H54 (cell line): ENCODE data around the gene TRIM60.
"Not testable (repeated sequence)": the region's sequence is repeated elsewhere in the genome, so short reads cannot be mapped to it uniquely, and the experiment has no call there.

Experiments
- DNase-seq: peaks from one replicate; pipeline ENCODE4 v3.0.0; 2011; ENCODE audit warnings: low spot score, mixed read lengths; ENCODE audit not compliant: insufficient read length
- FAIRE-seq: peaks from 3 replicates; lab custom pipeline; 2011; peaks lifted over from hg19 to GRCh38; lab: Jason Lieb, UNC
- POLR2A ChIP-seq: IDR thresholded peaks from 2 replicates; pipeline ENCODE4 v1.6.1; 2011; ENCODE audit warnings: low read depth, mild to moderate bottlenecking, low read length

TRIM60 gene

DNA sequence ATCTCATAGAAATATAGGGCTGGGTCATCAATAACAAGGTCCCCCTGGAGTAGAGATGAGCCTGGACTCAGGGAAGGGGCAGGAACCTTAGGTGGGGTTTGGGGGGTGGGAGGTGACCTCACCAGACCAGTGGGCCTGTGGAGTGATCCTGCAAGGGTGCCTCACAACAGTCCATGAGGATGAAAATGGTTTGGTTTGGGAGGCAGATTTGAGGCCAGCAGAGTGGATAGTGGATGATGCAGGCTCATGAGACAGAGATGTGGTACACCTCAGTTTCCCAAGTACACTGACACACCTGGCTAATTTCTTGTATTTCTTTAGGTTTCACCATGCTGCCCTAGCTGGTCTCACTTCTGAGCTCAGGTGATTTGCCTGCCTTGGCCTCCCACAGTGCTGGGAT, 18.1 kb upstream of the TRIM60 start:
- TF ChIP-seq POLR2A, result no peak
- no peak for DNase-seq
- FAIRE-seq, result no peak

DNA sequence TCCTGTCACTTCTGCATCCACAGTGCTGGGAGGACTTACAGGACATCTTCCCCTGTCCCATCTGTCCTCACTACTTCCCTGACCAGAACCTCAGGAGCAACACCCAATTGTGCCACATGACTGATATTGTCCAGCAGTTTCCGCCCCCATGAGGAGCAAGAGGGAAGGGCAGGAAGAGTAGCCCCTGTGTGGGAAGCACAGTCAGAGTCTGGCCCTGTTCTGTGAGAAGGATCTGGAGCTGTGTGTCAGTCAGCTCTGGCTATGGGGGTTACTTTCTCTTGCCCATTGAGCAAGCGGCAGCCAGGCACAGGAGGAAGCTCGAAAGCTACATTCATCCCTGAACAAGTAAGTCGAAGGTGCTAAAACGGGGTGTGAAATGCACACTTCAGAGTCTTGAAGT, 14.8 kb upstream of the TRIM60 start:
- DNase-seq (no peak), FAIRE-seq (no peak)
- no peak for TF ChIP-seq POLR2A

DNA sequence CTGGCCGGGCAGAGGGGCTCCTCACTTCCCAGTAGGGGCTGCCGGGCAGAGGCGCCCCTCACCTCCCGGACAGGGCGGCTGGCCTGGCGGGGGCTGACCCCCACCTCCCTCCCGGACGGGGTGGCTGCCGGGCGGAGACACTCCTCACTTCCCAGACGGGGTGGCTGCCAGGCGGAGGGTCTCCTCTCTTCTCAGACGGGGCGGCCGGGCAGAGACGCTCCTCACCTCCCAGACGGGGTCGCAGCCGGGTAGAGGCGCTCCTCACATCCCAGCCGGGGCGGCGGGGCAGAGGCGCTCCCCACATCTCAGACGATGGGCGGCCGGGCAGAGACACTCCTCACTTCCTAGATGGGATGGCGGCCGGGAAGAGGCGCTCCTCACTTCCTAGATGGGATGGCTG, 11.8 kb upstream of the TRIM60 start:
- FAIRE-seq, DNase-seq: not testable (repeated sequence)

DNA sequence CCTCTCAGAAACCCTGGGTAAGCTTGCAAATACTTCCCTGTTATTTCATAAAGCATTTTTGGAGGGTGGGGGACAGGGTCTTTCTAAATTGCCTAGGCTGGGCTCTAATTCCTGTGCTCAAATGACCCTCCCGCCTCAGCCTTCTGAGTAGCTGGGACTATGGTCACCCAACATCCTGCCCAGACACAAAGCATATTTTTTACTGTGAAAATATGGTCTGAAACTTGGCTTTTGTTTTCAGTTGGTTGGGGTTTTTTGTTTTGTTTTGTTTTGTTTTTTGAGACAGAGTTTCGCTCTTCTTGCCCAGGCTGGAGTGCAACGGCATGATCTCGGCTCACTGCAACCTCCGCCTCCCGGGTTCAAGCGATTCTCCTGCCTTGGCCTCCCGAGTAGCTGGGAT, 6.0 kb upstream of the TRIM60 start:
- not testable (repeated sequence) for FAIRE-seq, DNase-seq

DNA sequence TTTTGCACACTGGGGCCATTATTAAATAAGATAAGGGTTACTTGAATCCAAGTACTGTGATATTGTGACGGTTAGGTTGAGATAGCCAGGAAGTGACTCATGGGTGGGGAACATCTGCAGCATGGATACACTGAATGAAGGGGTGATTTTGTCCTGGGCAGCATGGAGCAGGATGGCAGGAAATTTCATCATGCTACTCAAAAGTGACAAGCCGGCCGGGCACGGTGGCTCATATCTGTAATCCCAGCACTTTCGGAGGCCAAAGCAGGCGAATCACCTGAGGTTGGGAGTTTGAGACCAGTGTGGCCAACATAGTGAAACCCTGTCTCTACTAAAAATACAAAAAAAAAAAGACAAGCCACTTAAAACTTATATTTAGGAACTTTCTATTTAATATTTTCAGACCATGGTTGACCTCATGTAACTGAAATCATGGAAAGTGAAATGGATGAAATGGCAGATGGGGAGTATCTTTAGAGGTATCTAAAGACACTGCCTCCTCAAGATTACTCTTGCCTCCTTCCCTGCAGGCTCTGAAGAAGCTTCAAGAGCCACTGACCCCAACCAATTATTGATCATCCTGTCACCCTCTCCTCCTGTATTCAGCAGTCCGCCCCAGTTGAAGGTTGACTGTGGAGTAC, 3.9 kb upstream of the TRIM60 start:
- no peak for DNase-seq
- no peak for TF ChIP-seq POLR2A
- no peak for FAIRE-seq

DNA sequence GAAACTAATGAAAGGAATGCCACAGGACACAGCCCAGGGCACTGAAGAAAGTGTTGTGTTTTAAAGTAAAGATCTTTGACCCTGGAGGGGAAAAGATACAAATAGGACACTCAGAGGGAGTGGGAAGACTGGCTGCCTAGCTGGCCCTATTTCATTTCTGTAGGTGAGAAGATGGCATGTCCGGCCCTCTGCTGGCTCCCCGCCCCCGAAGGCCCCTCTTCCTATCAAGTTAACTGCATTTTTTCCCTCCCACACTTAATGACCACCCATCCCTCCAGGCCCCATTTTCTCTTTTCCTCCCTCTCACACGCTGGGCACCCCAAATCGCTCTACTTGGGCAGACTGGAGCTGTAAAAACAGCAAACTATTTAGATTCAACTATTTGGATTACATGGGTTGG, 16.4 kb downstream of the TRIM60 start:
- no peak for DNase-seq
- no peak for FAIRE-seq
- no peak for TF ChIP-seq POLR2A

DNA sequence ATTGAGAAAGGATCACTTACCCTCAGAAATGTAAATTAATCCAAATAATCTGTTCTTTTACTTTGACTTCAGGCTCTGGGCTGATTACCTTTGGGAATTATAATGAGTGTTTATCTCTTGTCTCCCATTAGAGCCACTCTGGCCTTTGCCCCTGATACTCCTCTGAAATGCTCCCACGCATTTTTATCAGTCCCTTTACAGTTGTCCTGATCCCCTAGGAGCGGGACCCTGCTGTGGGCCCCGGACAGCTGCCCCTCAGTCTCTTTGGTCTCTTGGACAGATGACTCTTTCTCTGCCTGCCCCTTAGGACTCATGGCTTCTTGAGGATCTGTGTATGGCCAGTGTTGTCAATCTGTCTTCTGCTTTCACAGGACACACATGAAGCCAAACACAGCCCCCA, 20.8 kb downstream of the TRIM60 start:
- DNase-seq (no peak), FAIRE-seq (no peak)
- TF ChIP-seq POLR2A, result no peak

DNA sequence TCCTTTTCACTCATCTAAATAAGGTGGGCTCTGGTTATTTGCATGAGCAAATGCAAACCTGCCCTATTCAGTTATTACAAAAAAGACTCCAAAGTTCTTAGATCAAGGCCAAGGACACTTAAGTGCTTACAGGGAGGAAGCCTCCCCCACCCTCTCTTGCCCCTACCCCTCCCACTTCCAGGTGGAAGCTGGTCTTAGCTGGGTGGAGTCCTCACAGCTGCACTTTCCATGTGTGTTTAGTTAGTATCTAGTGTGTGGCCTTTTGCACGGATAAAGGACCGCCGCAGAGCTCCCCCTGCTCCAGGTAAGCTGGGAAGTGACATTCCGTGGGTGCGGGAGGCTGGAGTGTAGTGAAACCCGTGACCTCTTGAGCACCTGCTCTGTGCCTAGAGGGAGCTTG, 21.8 kb downstream of the TRIM60 start, which contains the start of gene TRIM75:
Gene TRIM75, plus strand, starts transcription at position 222 of the 400 bp plus-strand sequence. CDS start 5,282 bp downstream, outside the sequence.
- DNase-seq, result no peak
- TF ChIP-seq POLR2A, result no peak
- no peak for FAIRE-seq

DNA sequence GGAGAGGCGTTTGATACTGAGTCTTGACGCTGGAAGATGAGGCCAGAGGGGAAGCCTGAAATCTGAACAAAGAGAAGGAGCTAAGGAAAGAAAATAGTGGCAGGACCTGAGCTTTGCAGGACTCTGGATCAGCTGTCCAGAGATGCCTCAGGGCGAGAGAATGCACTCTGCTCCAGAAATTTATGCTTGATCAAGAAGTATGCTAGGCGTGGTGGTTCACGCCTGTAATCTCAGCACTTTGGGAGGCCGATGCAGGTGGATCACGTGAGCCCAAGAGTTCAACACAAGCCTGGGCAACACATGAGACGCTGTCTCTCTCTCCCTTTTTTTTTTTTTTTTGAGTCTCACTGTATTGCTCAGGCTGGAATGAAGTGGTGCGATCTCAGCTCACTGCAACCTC, 23.8 kb downstream of the TRIM60 start:
- TF ChIP-seq POLR2A, result no peak
- FAIRE-seq, result no peak
- DNase-seq, result no peak

DNA sequence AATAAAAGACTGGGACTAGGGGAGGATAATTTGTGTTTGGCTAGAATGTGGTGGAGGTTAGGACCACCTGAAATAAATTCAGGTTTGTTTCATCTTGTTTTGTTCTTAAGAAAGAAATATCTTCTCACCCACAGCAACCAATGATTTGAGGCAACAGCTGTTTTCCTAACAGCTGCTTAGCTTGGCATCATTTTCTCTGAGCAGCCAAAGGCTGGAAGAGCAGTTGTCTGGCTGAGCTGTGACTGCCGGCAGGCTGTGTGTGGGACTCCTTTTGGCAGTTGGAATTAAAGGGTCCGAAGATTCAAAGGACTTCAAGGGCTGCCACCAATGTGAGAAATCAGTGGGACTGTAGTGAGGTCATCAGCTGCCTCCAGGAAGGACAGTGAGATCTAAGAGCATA, 26.9 kb downstream of the TRIM60 start:
- no peak for TF ChIP-seq POLR2A
- no peak for DNase-seq
- FAIRE-seq, result no peak

DNA sequence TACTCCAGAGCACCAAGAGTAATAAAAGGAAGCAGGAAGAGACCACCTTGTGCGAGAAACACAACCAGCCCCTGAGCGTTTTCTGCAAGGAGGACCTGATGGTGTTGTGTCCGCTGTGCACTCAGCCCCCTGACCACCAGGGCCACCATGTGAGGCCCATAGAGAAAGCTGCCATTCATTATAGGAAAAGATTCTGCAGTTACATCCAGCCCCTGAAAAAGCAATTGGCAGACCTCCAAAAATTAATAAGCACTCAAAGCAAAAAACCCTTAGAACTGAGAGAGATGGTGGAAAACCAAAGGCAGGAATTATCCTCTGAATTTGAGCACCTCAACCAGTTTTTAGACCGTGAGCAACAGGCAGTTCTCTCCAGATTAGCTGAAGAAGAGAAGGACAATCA, 27.6 kb downstream of the TRIM60 start:
- no peak for FAIRE-seq
- TF ChIP-seq POLR2A, result no peak
- no peak for DNase-seq

DNA sequence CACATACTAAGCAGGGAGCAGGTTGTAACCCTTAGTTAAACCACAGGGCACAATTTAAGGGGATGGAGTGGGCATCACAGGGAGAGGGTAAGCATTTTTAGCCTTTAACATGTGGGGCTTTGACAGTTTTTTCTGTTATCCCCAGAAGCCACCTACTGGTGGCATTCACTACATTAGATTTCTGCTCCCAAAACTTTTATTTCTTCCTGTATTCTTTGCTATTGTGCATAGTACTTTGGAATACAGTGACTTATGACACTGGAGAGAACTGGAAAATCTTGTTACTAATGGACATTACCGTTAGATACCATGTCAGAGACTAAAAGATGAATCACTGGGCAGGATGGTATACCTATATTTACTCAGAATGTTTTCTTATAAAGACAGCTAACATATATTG, 29.1 kb downstream of the TRIM60 start:
- TF ChIP-seq POLR2A, result no peak
- DNase-seq, result no peak
- no peak for FAIRE-seq

DNA sequence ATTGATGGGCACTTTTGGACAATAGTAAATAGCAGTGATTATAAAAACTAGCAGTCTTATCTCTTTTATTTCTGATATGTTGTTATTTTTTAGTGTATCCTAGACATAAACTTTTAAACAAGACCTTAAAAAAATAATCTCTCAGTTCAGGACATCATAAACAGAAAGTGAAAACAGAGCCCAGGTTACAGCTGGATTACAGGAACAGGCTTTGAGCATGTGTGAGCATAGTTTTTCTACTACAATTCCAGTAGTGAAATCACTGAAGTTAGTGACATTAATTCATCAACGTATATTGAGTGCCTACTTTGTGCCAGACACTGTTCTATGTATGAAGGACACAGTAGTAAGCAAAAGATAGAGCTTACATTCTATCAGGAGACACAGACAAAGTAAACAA, 38.8 kb downstream of the TRIM60 start:
- FAIRE-seq (no peak), DNase-seq (no peak)
- TF ChIP-seq POLR2A, result no peak

DNA sequence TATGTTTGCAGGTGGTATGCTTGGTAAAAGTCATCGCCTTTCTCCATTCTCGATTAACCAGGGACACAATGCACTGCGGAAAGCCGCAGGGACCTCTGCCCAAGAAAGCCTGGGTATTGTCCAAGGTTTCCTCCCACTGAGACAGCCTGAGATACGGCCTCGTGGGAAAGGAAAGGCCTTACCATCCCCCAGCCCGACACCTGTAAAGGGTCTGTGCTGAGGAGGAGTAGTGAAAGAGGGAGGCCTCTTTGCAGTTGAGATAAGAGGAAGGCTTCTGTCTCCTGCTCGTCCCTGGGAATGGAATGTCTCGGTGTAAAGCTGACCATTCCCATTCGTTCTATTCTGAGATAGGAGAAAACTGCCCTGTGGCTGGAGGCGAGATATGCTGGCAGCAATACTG, 41.5 kb downstream of the TRIM60 start:
- DNase-seq, FAIRE-seq: not testable (repeated sequence)

DNA sequence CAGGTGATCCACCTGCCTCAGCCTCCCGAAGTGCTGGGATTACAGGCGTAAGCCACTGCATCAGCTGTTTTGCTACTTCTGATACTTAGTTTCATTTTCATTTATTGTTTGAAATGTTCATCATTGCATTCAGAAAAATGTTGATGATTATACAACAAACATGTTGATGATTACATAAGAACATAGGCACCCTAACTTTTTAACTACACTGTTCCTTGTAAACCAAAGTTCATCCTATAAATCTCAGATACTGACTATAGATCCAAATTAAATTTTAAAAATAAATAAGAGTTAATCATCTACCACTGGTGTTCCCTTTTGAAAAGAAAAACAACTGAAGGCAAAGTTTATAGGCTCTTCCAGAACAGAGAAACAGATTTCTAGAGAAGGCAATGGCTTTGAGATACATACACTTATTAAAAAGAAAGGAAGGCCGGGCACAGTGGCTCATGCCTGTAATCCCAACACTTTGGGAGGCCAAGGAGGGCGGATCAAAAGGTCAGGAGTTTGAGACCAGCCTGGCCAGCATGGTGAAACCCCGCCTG, 45.3 kb downstream of the TRIM60 start:
- no peak for TF ChIP-seq POLR2A
- FAIRE-seq, result no peak
- no peak for DNase-seq

DNA sequence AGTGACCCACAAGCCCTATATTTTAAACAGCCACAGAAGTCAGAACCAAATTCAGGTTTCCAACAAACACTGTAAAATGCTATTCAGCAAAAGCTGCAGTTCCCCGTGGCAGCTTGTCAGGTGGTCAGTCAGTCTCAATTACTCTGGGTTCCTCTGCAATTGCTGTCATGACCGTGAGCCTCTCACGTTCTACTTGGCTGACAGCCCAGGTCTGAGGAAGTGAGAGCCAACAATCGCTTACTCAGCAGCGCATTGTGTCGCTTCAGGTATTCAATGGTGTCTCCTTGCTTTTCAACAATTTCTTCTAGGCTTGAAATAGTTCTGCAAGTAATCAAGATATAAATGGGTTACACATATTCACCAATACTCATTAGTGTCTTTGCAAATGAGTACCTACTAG, 47.7 kb downstream of the TRIM60 start:
- no peak for FAIRE-seq
- no peak for TF ChIP-seq POLR2A
- DNase-seq, result no peak

DNA sequence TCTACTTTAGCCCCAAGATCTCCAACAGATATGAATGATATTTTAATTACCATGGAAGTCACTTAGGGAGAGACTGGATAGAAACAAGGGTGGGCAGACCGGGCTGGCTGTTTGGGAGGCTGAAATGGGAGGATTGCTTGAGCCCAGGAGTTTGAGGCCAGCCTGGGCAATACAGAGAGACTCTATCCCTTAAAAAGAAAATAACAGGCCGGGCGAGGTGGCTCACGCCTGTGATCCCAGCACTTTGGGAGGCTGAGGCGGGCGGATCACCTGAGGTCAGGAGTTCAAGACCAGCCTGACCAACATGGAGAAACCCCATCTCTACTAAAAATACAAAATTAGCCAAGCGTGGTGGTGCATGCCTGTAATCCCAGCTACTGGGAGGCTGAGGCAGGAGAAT, 53.0 kb downstream of the TRIM60 start:
- not testable (repeated sequence) for DNase-seq

More for the DNA sequence above, 53.0 kb downstream of the TRIM60 start:
- not testable (repeated sequence) for FAIRE-seq
